Measurements from ENCODE around the gene CDYL2. TPM values are rescaled to one million over a fixed set of nuclear protein-coding genes. Genes with fewer than 3 reads are reported as not detected.

CDYL2 gene
- polyA plus RNA-seq, 1 donor from 2014 or later, result 2.6 TPM

DNA sequence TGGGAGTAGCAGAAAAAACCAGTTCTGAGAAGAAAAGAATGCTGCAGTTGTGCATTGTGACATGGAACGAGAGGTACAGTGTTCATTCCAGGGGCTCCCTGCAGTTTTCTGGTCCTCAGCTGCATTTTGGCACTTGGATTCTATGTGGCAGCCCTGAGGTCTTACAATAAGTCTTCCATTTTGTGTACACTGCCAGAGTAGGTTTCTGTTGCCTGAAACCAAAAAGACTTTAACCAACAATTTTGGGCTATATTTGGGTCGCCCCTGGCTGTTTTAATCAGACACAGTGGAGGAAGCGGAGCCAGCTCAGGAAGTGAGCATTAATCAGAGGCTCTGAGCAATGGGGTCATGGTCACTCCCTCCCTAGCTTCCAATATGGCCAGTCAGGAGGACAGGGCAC is 247.9 kb downstream of the CDYL2 start:
- H3K79me2 ChIP-seq (replicated peaks; ENCODE audit: insufficient read depth, low read length), result no peaks in the 10 kb centered on the region
- no peak overlapping the region for H2AFZ ChIP-seq (ENCODE audit: low read depth, low read length)
- no peak overlapping the region for H3K4me2 ChIP-seq (ENCODE audit: low read length)
- no peaks in the 10 kb centered on the region for H4K20me1 ChIP-seq (ENCODE audit: insufficient read depth)
- no peaks in the 10 kb centered on the region for H3F3A ChIP-seq (ENCODE audit: insufficient read depth, low read length, poor library complexity, severe bottlenecking)
- H3K9me2 ChIP-seq (ENCODE audit: insufficient read depth, low read length), result no peaks in the 10 kb centered on the region
- TF ChIP-seq MXI1 (conservative IDR thresholded peaks at IDR 0.05; ENCODE audit: poor library complexity, severe bottlenecking), result no peak
- no peak for TF ChIP-seq RAD21 (conservative IDR thresholded peaks at IDR 0.05)
- TF ChIP-seq, protein P1, sequence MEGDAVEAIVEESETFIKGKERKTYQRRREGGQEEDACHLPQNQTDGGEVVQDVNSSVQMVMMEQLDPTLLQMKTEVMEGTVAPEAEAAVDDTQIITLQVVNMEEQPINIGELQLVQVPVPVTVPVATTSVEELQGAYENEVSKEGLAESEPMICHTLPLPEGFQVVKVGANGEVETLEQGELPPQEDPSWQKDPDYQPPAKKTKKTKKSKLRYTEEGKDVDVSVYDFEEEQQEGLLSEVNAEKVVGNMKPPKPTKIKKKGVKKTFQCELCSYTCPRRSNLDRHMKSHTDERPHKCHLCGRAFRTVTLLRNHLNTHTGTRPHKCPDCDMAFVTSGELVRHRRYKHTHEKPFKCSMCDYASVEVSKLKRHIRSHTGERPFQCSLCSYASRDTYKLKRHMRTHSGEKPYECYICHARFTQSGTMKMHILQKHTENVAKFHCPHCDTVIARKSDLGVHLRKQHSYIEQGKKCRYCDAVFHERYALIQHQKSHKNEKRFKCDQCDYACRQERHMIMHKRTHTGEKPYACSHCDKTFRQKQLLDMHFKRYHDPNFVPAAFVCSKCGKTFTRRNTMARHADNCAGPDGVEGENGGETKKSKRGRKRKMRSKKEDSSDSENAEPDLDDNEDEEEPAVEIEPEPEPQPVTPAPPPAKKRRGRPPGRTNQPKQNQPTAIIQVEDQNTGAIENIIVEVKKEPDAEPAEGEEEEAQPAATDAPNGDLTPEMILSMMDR (IDR thresholded peaks at IDR 0.05; ENCODE audit: poor library complexity, severe bottlenecking), result no peak
- no peak for TF ChIP-seq TAF1 (IDR thresholded peaks at IDR 0.05; ENCODE audit: low read depth)
- no peak for TF ChIP-seq POLR2AphosphoS5 (IDR thresholded peaks at IDR 0.05)
- TF ChIP-seq EZH2 (IDR thresholded peaks at IDR 0.05; ENCODE audit: borderline replicate concordance, insufficient read depth, low read length, poor library complexity, severe bottlenecking), result no peak
- no peak for TF ChIP-seq SMC3 (conservative IDR thresholded peaks at IDR 0.05; ENCODE audit: poor library complexity)
- TF ChIP-seq, protein P2, sequence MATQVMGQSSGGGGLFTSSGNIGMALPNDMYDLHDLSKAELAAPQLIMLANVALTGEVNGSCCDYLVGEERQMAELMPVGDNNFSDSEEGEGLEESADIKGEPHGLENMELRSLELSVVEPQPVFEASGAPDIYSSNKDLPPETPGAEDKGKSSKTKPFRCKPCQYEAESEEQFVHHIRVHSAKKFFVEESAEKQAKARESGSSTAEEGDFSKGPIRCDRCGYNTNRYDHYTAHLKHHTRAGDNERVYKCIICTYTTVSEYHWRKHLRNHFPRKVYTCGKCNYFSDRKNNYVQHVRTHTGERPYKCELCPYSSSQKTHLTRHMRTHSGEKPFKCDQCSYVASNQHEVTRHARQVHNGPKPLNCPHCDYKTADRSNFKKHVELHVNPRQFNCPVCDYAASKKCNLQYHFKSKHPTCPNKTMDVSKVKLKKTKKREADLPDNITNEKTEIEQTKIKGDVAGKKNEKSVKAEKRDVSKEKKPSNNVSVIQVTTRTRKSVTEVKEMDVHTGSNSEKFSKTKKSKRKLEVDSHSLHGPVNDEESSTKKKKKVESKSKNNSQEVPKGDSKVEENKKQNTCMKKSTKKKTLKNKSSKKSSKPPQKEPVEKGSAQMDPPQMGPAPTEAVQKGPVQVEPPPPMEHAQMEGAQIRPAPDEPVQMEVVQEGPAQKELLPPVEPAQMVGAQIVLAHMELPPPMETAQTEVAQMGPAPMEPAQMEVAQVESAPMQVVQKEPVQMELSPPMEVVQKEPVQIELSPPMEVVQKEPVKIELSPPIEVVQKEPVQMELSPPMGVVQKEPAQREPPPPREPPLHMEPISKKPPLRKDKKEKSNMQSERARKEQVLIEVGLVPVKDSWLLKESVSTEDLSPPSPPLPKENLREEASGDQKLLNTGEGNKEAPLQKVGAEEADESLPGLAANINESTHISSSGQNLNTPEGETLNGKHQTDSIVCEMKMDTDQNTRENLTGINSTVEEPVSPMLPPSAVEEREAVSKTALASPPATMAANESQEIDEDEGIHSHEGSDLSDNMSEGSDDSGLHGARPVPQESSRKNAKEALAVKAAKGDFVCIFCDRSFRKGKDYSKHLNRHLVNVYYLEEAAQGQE (IDR thresholded peaks at IDR 0.05; ENCODE audit: borderline replicate concordance), result no peak
- no peak for TF ChIP-seq EP300 (conservative IDR thresholded peaks at IDR 0.05; ENCODE audit: poor library complexity, severe bottlenecking)
- H3K9ac ChIP-seq (ENCODE audit: low read length), result no peak overlapping the region
- H3K9me3 ChIP-seq (ENCODE audit: low read length), result no peaks in the 10 kb centered on the region
- H3K27me3 ChIP-seq (ENCODE audit: insufficient read depth, low read depth, low read length), result no peaks in the 10 kb centered on the region
- H3K36me3 ChIP-seq (ENCODE audit: insufficient read depth, low read length), result no peaks in the 10 kb centered on the region
- H3K27ac ChIP-seq (ENCODE audit: low read length), result no peak overlapping the region
- H3K4me3 ChIP-seq (ENCODE audit: low read length), result no peak overlapping the region

DNA sequence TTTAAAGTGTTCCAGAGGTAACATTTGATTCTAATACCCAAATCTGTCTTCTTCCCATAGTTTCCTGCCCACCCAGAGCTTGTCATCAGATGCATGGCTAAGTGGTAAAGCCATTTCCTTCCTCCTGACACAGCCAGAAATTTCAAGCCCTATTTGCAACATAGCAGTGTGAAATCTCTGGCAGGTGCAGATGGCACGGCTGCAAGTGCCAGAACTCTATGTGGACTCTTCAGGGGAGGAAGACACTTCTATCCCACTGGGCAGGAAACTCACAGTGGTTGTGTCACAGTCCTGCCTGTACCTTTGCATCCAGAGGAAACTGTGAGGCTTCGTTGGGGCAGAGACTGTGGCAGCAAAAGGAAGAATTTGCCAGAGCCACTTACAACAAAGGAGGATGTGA is 250.4 kb downstream of the CDYL2 start:
- TF ChIP-seq, protein P1 (IDR thresholded peaks at IDR 0.05; ENCODE audit: poor library complexity, severe bottlenecking), result no peak
- no peak for TF ChIP-seq MXI1 (conservative IDR thresholded peaks at IDR 0.05; ENCODE audit: poor library complexity, severe bottlenecking)
- TF ChIP-seq, protein P2 (IDR thresholded peaks at IDR 0.05; ENCODE audit: borderline replicate concordance), result no peak
- no peak for TF ChIP-seq EZH2 (IDR thresholded peaks at IDR 0.05; ENCODE audit: borderline replicate concordance, insufficient read depth, low read length, poor library complexity, severe bottlenecking)
- TF ChIP-seq POLR2AphosphoS5 (IDR thresholded peaks at IDR 0.05), result no peak
- TF ChIP-seq EP300 (conservative IDR thresholded peaks at IDR 0.05; ENCODE audit: poor library complexity, severe bottlenecking), result no peak
- no peak for TF ChIP-seq RAD21 (conservative IDR thresholded peaks at IDR 0.05)
- no peak for TF ChIP-seq TAF1 (IDR thresholded peaks at IDR 0.05; ENCODE audit: low read depth)
- TF ChIP-seq SMC3 (conservative IDR thresholded peaks at IDR 0.05; ENCODE audit: poor library complexity), result no peak
- H3K79me2 ChIP-seq (replicated peaks; ENCODE audit: insufficient read depth, low read length), result no peaks in the 10 kb centered on the region

More for the DNA sequence above, 250.4 kb downstream of the CDYL2 start:
- H3K36me3 ChIP-seq (ENCODE audit: insufficient read depth, low read length), result no peaks in the 10 kb centered on the region
- H3K27me3 ChIP-seq (ENCODE audit: insufficient read depth, low read depth, low read length), result no peaks in the 10 kb centered on the region
- no peaks in the 10 kb centered on the region for H4K20me1 ChIP-seq (ENCODE audit: insufficient read depth)
- H3K4me3 ChIP-seq (ENCODE audit: low read length), result no peak overlapping the region
- H3K4me2 ChIP-seq (ENCODE audit: low read length), result no peak overlapping the region
- no peak overlapping the region for H2AFZ ChIP-seq (ENCODE audit: low read depth, low read length)
- H3F3A ChIP-seq (ENCODE audit: insufficient read depth, low read length, poor library complexity, severe bottlenecking), result no peaks in the 10 kb centered on the region
- no peaks in the 10 kb centered on the region for H3K9me3 ChIP-seq (ENCODE audit: low read length)
- H3K9ac ChIP-seq (ENCODE audit: low read length), result no peak overlapping the region
- H3K27ac ChIP-seq (ENCODE audit: low read length), result no peak overlapping the region
- no peaks in the 10 kb centered on the region for H3K9me2 ChIP-seq (ENCODE audit: insufficient read depth, low read length)
